GM23338 (cell line): ENCODE data around the gene C1orf87. TPM values are rescaled to one million over a fixed set of nuclear protein-coding genes. Genes with fewer than 3 reads are reported as not detected.

ENCODE experiments used
- ATAC-seq: fragments of 200-7000 bp; cut with Tn5 transposase; 3 replicates; pipeline ENCODE4 v1.9.1; 2020
- DNase-seq: peaks from one replicate; pipeline ENCODE4 v3.0.0-alpha.2; 2015; ENCODE audit warnings: low spot score
- H2AFZ ChIP-seq: fragments of 200-600 bp; sonication (generic); 2 replicates; pipeline ENCODE4 v1.8.0; 2016; ENCODE audit warnings: antibody characterized with exemption, mild to moderate bottlenecking, moderate library complexity
- H3F3A ChIP-seq: fragments of 200-600 bp; sonication (generic); replicated peaks from 2 replicates; pipeline ENCODE4 v1.8.0; 2017; ENCODE audit warnings: antibody characterized with exemption, mixed run types, low read depth
- H3K27ac ChIP-seq: fragments of 200-600 bp; sonication (generic); 2 replicates; pipeline ENCODE4 v1.6.1; 2016; ENCODE audit warnings: low read depth
- H3K27me3 ChIP-seq: fragments of 200-600 bp; sonication (generic); 2 replicates; pipeline ENCODE4 v1.8.0; 2016; ENCODE audit warnings: mild to moderate bottlenecking, mixed run types, moderate library complexity; ENCODE audit not compliant: insufficient read depth
- H3K36me3 ChIP-seq: fragments of 200-600 bp; sonication (generic); 2 replicates; pipeline ENCODE4 v1.8.0; 2016; ENCODE audit warnings: mild to moderate bottlenecking; ENCODE audit not compliant: insufficient read depth
- H3K4me1 ChIP-seq: fragments of 200-600 bp; sonication (generic); 2 replicates; pipeline ENCODE4 v1.8.0; 2016; ENCODE audit warnings: mild to moderate bottlenecking, moderate library complexity; ENCODE audit not compliant: insufficient read depth
- H3K4me2 ChIP-seq: fragments of 200-600 bp; sonication (generic); 2 replicates; pipeline ENCODE4 v1.7.1; 2017; ENCODE audit warnings: mixed run types
- H3K4me3 ChIP-seq: fragments of 200-600 bp; sonication (generic); 2 replicates; pipeline ENCODE4 v1.6.1; 2016; ENCODE audit warnings: mixed run types
- H3K79me2 ChIP-seq: fragments of 200-600 bp; sonication (generic); replicated peaks from 2 replicates; pipeline ENCODE4 v1.8.0; 2017; ENCODE audit warnings: mild to moderate bottlenecking; ENCODE audit not compliant: insufficient read depth
- H3K9me2 ChIP-seq: fragments of 200-600 bp; sonication (generic); 2 replicates; pipeline ENCODE4 v1.8.0; 2017; ENCODE audit not compliant: insufficient read depth
- H4K20me1 ChIP-seq: fragments of 200-600 bp; sonication (generic); replicated peaks from 2 replicates; pipeline ENCODE4 v1.8.0; 2017; ENCODE audit warnings: mild to moderate bottlenecking; ENCODE audit not compliant: insufficient read depth
- H3K27ac Mint-ChIP-seq: 2 replicates; pipeline ENCODE4 v1.8.0; 2020; ENCODE audit warnings: inconsistent platforms, mild to moderate bottlenecking, moderate library complexity, mixed read lengths
- H3K27me3 Mint-ChIP-seq: 3 replicates; pipeline ENCODE4 v1.8.0; 2022; ENCODE audit warnings: low read depth, mild to moderate bottlenecking, moderate library complexity, mixed read lengths, inconsistent platforms; ENCODE audit not compliant: insufficient read depth, poor library complexity
- H3K36me3 Mint-ChIP-seq: 3 replicates; pipeline ENCODE4 v1.8.0; 2021; ENCODE audit warnings: low read depth, mild to moderate bottlenecking, inconsistent platforms, moderate library complexity, mixed read lengths
- H3K4me1 Mint-ChIP-seq: 3 replicates; pipeline ENCODE4 v1.8.0; 2020; ENCODE audit warnings: mild to moderate bottlenecking, inconsistent platforms, mixed read lengths
- H3K4me3 Mint-ChIP-seq: 3 replicates; pipeline ENCODE4 v1.8.0; 2021; ENCODE audit warnings: moderate library complexity, mild to moderate bottlenecking, inconsistent platforms, mixed read lengths
- H3K9me3 Mint-ChIP-seq: 3 replicates; pipeline ENCODE4 v1.8.0; 2020; ENCODE audit warnings: moderate library complexity, mild to moderate bottlenecking, inconsistent platforms, mixed read lengths
- CREB1 ChIP-seq: fragments of 250-450 bp; sonication (Bioruptor Pico); IDR thresholded peaks from 2 replicates; pipeline ENCODE4 v1.5.0; 2020; ENCODE audit warnings: low read depth, mild to moderate bottlenecking, moderate library complexity
- ETS1 ChIP-seq: IDR thresholded peaks from 2 replicates; pipeline ENCODE4 v1.6.1; 2016; ENCODE audit warnings: antibody characterized with exemption
- EZH2 ChIP-seq: fragments of 200-600 bp; sonication (generic); IDR thresholded peaks from one replicate; pipeline ENCODE4 v1.8.0; 2017; ENCODE audit warnings: antibody characterized with exemption, mild to moderate bottlenecking, low read depth; ENCODE audit not compliant: unreplicated experiment
- EZH2phosphoT487 ChIP-seq: fragments of 200-600 bp; sonication (generic); IDR thresholded peaks from one replicate; pipeline ENCODE4 v1.8.1; 2018; ENCODE audit warnings: antibody characterized with exemption; ENCODE audit not compliant: unreplicated experiment
- JUNB ChIP-seq: IDR thresholded peaks from one replicate; pipeline ENCODE4 v1.6.1; 2016; ENCODE audit warnings: antibody characterized with exemption; ENCODE audit not compliant: unreplicated experiment
- NANOG ChIP-seq: IDR thresholded peaks from 2 replicates; pipeline ENCODE4 v1.6.1; 2016; ENCODE audit warnings: antibody characterized with exemption, borderline replicate concordance
- REST ChIP-seq: IDR thresholded peaks from one replicate; pipeline ENCODE4 v1.6.1; 2018; ENCODE audit warnings: antibody characterized with exemption; ENCODE audit not compliant: unreplicated experiment
- ZNF114 ChIP-seq: fragments of 250-450 bp; sonication (Bioruptor Pico); IDR thresholded peaks from 2 replicates; pipeline ENCODE4 v1.5.0; 2020; ENCODE audit warnings: mild to moderate bottlenecking, moderate library complexity
- ZNF331 ChIP-seq: fragments of 250-450 bp; sonication (Bioruptor Pico); IDR thresholded peaks from 2 replicates; pipeline ENCODE4 v1.5.0; 2020; ENCODE audit warnings: low read depth, mild to moderate bottlenecking, moderate library complexity
- ZNF462 ChIP-seq: fragments of 250-450 bp; sonication (Bioruptor Pico); IDR thresholded peaks from 2 replicates; pipeline ENCODE4 v1.5.0; 2020; ENCODE audit warnings: mild to moderate bottlenecking, moderate library complexity
- polyA plus RNA-seq: library from polyadenylated mRNA; unstranded; fragments of >200 nt; fragmentation: Nextera tagmentation; extraction: Ambion mirVana; gene quantifications from 2 replicates; pipeline ENCODE4 v1.2.1, GENCODE V29; 2016
- total RNA-seq: library from RNA; depleted of rRNA; stranded (reverse); fragments of >200 nt; shearing (Covaris generic); gene quantifications from 2 replicates; pipeline ENCODE4 v1.2.3, GENCODE V29; 2014

The C1orf87 gene
- total and polyA plus RNA-seq, 2 experiments from 2014 or later = 0.07 to 0.21 TPM

GRCh38 chr1:60041783-60042182, 31.8 kb downstream of the C1orf87 start (continued):
- TF ChIP-seq ETS1 (no peak), ZNF114 (no peak), CREB1 (no peak), NANOG (no peak), JUNB (no peak), ZNF331 (no peak), ZNF462 (CRISPR knock-in tag) (no peak)

GRCh38 chr1:60037669-60038068, 35.9 kb downstream of the C1orf87 start:
- no peaks in the 10 kb centered on the region for H3K36me3 Mint-ChIP-seq
- Histone ChIP-seq H3K27ac (no peak overlapping the region), H3K36me3 (no peaks in the 10 kb centered on the region), H3K4me3 (no peak overlapping the region), H3K27me3 (no peaks in the 10 kb centered on the region), H2AFZ (no peak overlapping the region), H3F3A (no peaks in the 10 kb centered on the region), H3K4me2 (no peak overlapping the region), H4K20me1 (no peaks in the 10 kb centered on the region), H3K79me2 (no peaks in the 10 kb centered on the region), H3K9me2 (0 out of 2 replicates have a peak, but pooled peaks cover 2% of the 10 kb centered on the region), H3K4me1 (peaks cover 7% of the 10 kb centered on the region)
- no peaks in the 10 kb centered on the region for H3K9me3 Mint-ChIP-seq
- DNase-seq (no peak), ATAC-seq (no peak)
- H3K4me1 Mint-ChIP-seq = peaks cover 11% of the 10 kb centered on the region
- H3K27me3 Mint-ChIP-seq = no peaks in the 10 kb centered on the region
- no peak overlapping the region for H3K27ac Mint-ChIP-seq
- no peak overlapping the region for H3K4me3 Mint-ChIP-seq
- TF ChIP-seq REST (no peak), JUNB (no peak), EZH2phosphoT487 (no peak), ETS1 (no peak), EZH2 (no peak), CREB1 (no peak)
